Measurements from ENCODE around the gene MLANA. TPM values are rescaled to one million over a fixed set of nuclear protein-coding genes. Genes with fewer than 3 reads are reported as not detected.

The MLANA gene
- polyA plus RNA-seq, 1 donor from 2014 or later: not detected

- H3K27me3 ChIP-seq (ENCODE audit: insufficient read depth, low read depth, low read length): no peaks in the 10 kb centered on the region
- TF ChIP-seq TAF1 (IDR thresholded peaks at IDR 0.05; ENCODE audit: low read depth): no peak
- no peak for TF ChIP-seq EZH2 (IDR thresholded peaks at IDR 0.05; ENCODE audit: borderline replicate concordance, insufficient read depth, low read length, poor library complexity, severe bottlenecking)
- no peak for TF ChIP-seq SMC3 (conservative IDR thresholded peaks at IDR 0.05; ENCODE audit: poor library complexity)
- H3F3A ChIP-seq (ENCODE audit: insufficient read depth, low read length, poor library complexity, severe bottlenecking): no peaks in the 10 kb centered on the region
- no peak overlapping the region for H3K4me3 ChIP-seq (ENCODE audit: low read length)
- H3K36me3 ChIP-seq (ENCODE audit: insufficient read depth, low read length): no peaks in the 10 kb centered on the region
- no peak overlapping the region for H3K27ac ChIP-seq (ENCODE audit: low read length)
- no peaks in the 10 kb centered on the region for H3K79me2 ChIP-seq (replicated peaks; ENCODE audit: insufficient read depth, low read length)
- H2AFZ ChIP-seq (ENCODE audit: low read depth, low read length): no peak overlapping the region
- no peaks in the 10 kb centered on the region for H3K9me3 ChIP-seq (ENCODE audit: low read length)
- no peaks in the 10 kb centered on the region for H4K20me1 ChIP-seq (ENCODE audit: insufficient read depth)
- H3K9ac ChIP-seq (ENCODE audit: low read length): no peak overlapping the region
- H3K4me2 ChIP-seq (ENCODE audit: low read length): no peak overlapping the region
- H3K9me2 ChIP-seq (ENCODE audit: insufficient read depth, low read length): no peaks in the 10 kb centered on the region
Observed at GRCh38 chr9:5870020-5870339, 20.7 kb upstream of the MLANA start.

- Histone ChIP-seq H3K4me2 (ENCODE audit: low read length) (no peak overlapping the region), H3K9me3 (ENCODE audit: low read length) (no peaks in the 10 kb centered on the region), H3F3A (ENCODE audit: insufficient read depth, low read length, poor library complexity, severe bottlenecking) (no peaks in the 10 kb centered on the region), H4K20me1 (ENCODE audit: insufficient read depth) (no peaks in the 10 kb centered on the region), H3K27ac (ENCODE audit: low read length) (no peak overlapping the region), H3K36me3 (ENCODE audit: insufficient read depth, low read length) (no peaks in the 10 kb centered on the region), H2AFZ (ENCODE audit: low read depth, low read length) (no peak overlapping the region), H3K27me3 (ENCODE audit: insufficient read depth, low read depth, low read length) (no peaks in the 10 kb centered on the region), H3K79me2 (replicated peaks; ENCODE audit: insufficient read depth, low read length) (no peaks in the 10 kb centered on the region), H3K9ac (ENCODE audit: low read length) (no peak overlapping the region), H3K9me2 (ENCODE audit: insufficient read depth, low read length) (no peaks in the 10 kb centered on the region), H3K4me3 (ENCODE audit: low read length) (no peak overlapping the region)
- TF ChIP-seq EZH2 (IDR thresholded peaks at IDR 0.05; ENCODE audit: borderline replicate concordance, insufficient read depth, low read length, poor library complexity, severe bottlenecking) (no peak), MXI1 (conservative IDR thresholded peaks at IDR 0.05; ENCODE audit: poor library complexity, severe bottlenecking) (no peak), EP300 (conservative IDR thresholded peaks at IDR 0.05; ENCODE audit: poor library complexity, severe bottlenecking) (no peak)
Observed at GRCh38 chr9:5870691-5871090, 20.0 kb upstream of the MLANA start.

- Histone ChIP-seq H3F3A (ENCODE audit: insufficient read depth, low read length, poor library complexity, severe bottlenecking) (no peaks in the 10 kb centered on the region), H3K79me2 (replicated peaks; ENCODE audit: insufficient read depth, low read length) (no peaks in the 10 kb centered on the region), H3K27me3 (ENCODE audit: insufficient read depth, low read depth, low read length) (no peaks in the 10 kb centered on the region), H4K20me1 (ENCODE audit: insufficient read depth) (no peaks in the 10 kb centered on the region), H3K9me3 (ENCODE audit: low read length) (no peaks in the 10 kb centered on the region), H3K9ac (ENCODE audit: low read length) (no peak overlapping the region), H2AFZ (ENCODE audit: low read depth, low read length) (no peak overlapping the region), H3K27ac (ENCODE audit: low read length) (no peak overlapping the region), H3K9me2 (ENCODE audit: insufficient read depth, low read length) (no peaks in the 10 kb centered on the region), H3K36me3 (ENCODE audit: insufficient read depth, low read length) (no peaks in the 10 kb centered on the region), H3K4me3 (ENCODE audit: low read length) (no peak overlapping the region), H3K4me2 (ENCODE audit: low read length) (no peak overlapping the region)
- TF ChIP-seq EZH2 (IDR thresholded peaks at IDR 0.05; ENCODE audit: borderline replicate concordance, insufficient read depth, low read length, poor library complexity, severe bottlenecking) (no peak), RAD21 (conservative IDR thresholded peaks at IDR 0.05) (no peak), REST (IDR thresholded peaks at IDR 0.05; ENCODE audit: borderline replicate concordance) (no peak), TAF1 (IDR thresholded peaks at IDR 0.05; ENCODE audit: low read depth) (no peak), SMC3 (conservative IDR thresholded peaks at IDR 0.05; ENCODE audit: poor library complexity) (no peak), EP300 (conservative IDR thresholded peaks at IDR 0.05; ENCODE audit: poor library complexity, severe bottlenecking) (no peak), MXI1 (conservative IDR thresholded peaks at IDR 0.05; ENCODE audit: poor library complexity, severe bottlenecking) (no peak), POLR2AphosphoS5 (IDR thresholded peaks at IDR 0.05) (no peak), CTCF (IDR thresholded peaks at IDR 0.05; ENCODE audit: poor library complexity, severe bottlenecking) (no peak)
Observed at GRCh38 chr9:5871785-5872184, 18.9 kb upstream of the MLANA start.
